ENCODE measurements around the gene TMEM266. TPM values are rescaled to one million over a fixed set of nuclear protein-coding genes. Genes with fewer than 3 reads are reported as not detected.

Gene TMEM266
- total and polyA plus RNA-seq, 2 of the 4 experiments (the other 2 are of a cell fraction): not detected

DNA sequence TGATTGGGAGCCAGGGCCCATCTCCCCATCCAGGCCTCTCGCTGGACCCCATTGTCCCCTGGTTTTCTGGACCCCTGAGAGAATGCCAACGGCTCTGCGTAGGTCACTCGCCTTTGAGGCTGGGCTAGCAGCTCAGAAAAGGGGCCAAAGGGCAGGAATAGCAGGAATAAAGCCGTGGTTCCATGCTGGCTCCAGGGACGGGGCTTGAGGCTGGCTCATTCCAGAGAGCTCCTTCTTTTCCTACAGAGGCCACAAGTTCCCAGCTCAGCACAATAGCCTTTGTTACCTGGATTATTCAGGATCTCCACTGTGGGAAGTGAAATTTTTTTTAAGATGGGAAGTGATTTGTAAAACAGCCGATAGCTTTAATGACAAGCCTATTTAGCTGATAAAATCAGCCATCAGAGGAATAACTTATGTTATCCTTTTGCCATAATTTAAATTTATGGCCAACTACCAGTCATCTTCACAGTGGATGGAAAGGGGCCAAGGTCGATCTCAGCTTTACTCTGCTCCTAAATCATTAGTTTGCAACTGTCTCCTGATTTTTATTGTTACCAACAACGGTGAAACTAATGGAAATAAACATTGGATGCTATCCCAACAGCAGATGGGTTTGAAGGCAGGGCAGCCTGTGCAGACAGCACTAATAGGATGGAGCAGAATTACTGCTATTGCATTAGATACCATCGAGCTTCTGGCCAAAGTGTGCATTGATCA lies 124.3 kb downstream of the TMEM266 start:
- H3K14ac ChIP-seq (replicated peaks; ENCODE audit: low read depth, low read length): no peak overlapping the region
- no peak overlapping the region for H3K56ac ChIP-seq (ENCODE audit: extremely low read depth, insufficient read depth, low read length)
- intact Hi-C loops (cut with micrococcal nuclease): no loop called here
- H3K4me1 ChIP-seq (ENCODE audit: control insufficient read depth, insufficient read depth, low read length): peaks cover 9% of the 10 kb centered on the region
- H2BK20ac ChIP-seq (ENCODE audit: low read depth, low read length): no peak overlapping the region
- dilution Hi-C loops (cut with HindIII; ENCODE audit: low sequenced_read_pairs, unreplicated experiment): no loop called here
- no peak overlapping the region for H2AK9ac ChIP-seq (replicated peaks; ENCODE audit: low read depth, low read length, poor library complexity)
- H3K18ac ChIP-seq (ENCODE audit: low read depth, low read length): no peak overlapping the region
- H3K9me1 ChIP-seq (ENCODE audit: insufficient read depth, low read length): peaks cover 26% of the 10 kb centered on the region
- no peak overlapping the region for H2BK15ac ChIP-seq (ENCODE audit: low read depth, low read length)
- no CpG with 5 or more reads among the region's 10 CpGs for WGBS, 2 experiments (ENCODE audit: extremely low coverage in 2 of 2, insufficient read length in 1 of 2)
- ATAC-seq (ENCODE audit: low read depth): no peak
- peak overlapping the region; percentile 37 for H2AFZ ChIP-seq (replicated peaks; ENCODE audit: low read length, poor library complexity)
- peak overlapping the region; percentile 12; the same call in 1 of the 2 replicates for H2BK120ac ChIP-seq (ENCODE audit: low read depth, low read length)
- H3K9me3 ChIP-seq (ENCODE audit: control insufficient read depth, insufficient read depth, low read length): no peaks in the 10 kb centered on the region
- H4K20me1 ChIP-seq (ENCODE audit: insufficient read depth, low read length): no peaks in the 10 kb centered on the region
- H4K5ac ChIP-seq (ENCODE audit: low read depth, low read length): no peak overlapping the region
- H2AK5ac ChIP-seq (ENCODE audit: low read depth, low read length): peak overlapping the region; percentile 24; the same call in 1 of the 2 replicates
- no peak overlapping the region for H2BK5ac ChIP-seq (ENCODE audit: low read depth, low read length, poor library complexity, severe bottlenecking)
- ChIA-PET CTCF (interaction anchor here (0.6 kb wide), 1 partner anchor 95 kb away, joined by 6 read pairs; no protein-coding TSS in a partner anchor), POLR2A (ENCODE audit: unreplicated experiment) (no interaction called here)
- H3K79me1 ChIP-seq (ENCODE audit: low read depth in 1 of 2, low read length in 2 of 2): no peaks in the 10 kb centered on the region
- no peaks in the 10 kb centered on the region for H3K27me3 ChIP-seq (ENCODE audit: control insufficient read depth, insufficient read depth, low read length)
- H3K4ac ChIP-seq (ENCODE audit: low read depth, low read length): no peak overlapping the region; the same call in 1 of the 2 replicates
- H3K4me2 ChIP-seq (ENCODE audit: low read depth, low read length): no peak overlapping the region
- H4K8ac ChIP-seq (ENCODE audit: low read depth in 2 of 2, low read length in 2 of 2): no peak overlapping the region
- TF ChIP-seq CHD1 (IDR thresholded peaks at IDR 0.05; ENCODE audit: low read depth, low read length) (no peak), NFE2L2 (IDR thresholded peaks at IDR 0.05; ENCODE audit: low read depth, low read length) (no peak), CEBPB (IDR thresholded peaks at IDR 0.05; ENCODE audit: low read depth, low read length) (no peak), BHLHE40 (IDR thresholded peaks at IDR 0.05; ENCODE audit: low read depth, low read length) (no peak), FOS (IDR thresholded peaks at IDR 0.05; ENCODE audit: low read depth, low read length) (no peak), RAD21 (IDR thresholded peaks at IDR 0.05; ENCODE audit: low read length) (no peak), RCOR1 (IDR thresholded peaks at IDR 0.05; ENCODE audit: insufficient replicate concordance, low read length) (no peak), SMC3 (IDR thresholded peaks at IDR 0.05; ENCODE audit: low read depth, low read length) (no peak)
- H3K23ac ChIP-seq (ENCODE audit: low read depth, low read length): no peak overlapping the region
- H3K4me3 ChIP-seq (ENCODE audit: insufficient read depth, low read depth, low read length): no peak overlapping the region
- DNase-seq: no peak
- in situ Hi-C loops (cut with MboI; ENCODE audit: low sequenced_read_pairs): no loop called here
- no TSS peak for BruUV-seq (replicated peaks)
- no peak overlapping the region for H3K27ac ChIP-seq (ENCODE audit: insufficient read depth, low read length)
- H4K91ac ChIP-seq (ENCODE audit: insufficient read depth, low read depth, low read length): no peak overlapping the region
- no peak overlapping the region for H3K9ac ChIP-seq (ENCODE audit: low read depth, low read length)
- H3K36me3 ChIP-seq (ENCODE audit: control insufficient read depth, insufficient read depth, low read length): no peaks in the 10 kb centered on the region
